SJSA1 (cell line): ENCODE measurements around the gene S100P. TPM values are rescaled to one million over a fixed set of nuclear protein-coding genes. Genes with fewer than 3 reads are reported as not detected.

Experiments used
- DNase-seq, 2 experiments: peaks; one replicate each; pipeline ENCODE4 v3.0.0-alpha.2; 2015 to 2020; ENCODE audit warnings: low spot score in 2 of 2, low read depth in 1 of 2
- H3K27ac ChIP-seq: fragments of 250-450 bp; sonication (Bioruptor Pico); 2 replicates; pipeline ENCODE4 v1.5.1; 2020; ENCODE audit warnings: mild to moderate bottlenecking, moderate library complexity
- H3K27me3 ChIP-seq: fragments of 250-450 bp; sonication (Bioruptor Pico); replicated peaks from 2 replicates; pipeline ENCODE4 v1.5.1; 2020; ENCODE audit warnings: mild to moderate bottlenecking, moderate library complexity
- H3K36me3 ChIP-seq: fragments of 250-450 bp; sonication (Bioruptor Pico); 2 replicates; pipeline ENCODE4 v1.5.1; 2020; ENCODE audit warnings: mild to moderate bottlenecking
- H3K4me1 ChIP-seq: fragments of 250-450 bp; sonication (Bioruptor Pico); replicated peaks from 2 replicates; pipeline ENCODE4 v1.6.1; 2021; ENCODE audit warnings: mild to moderate bottlenecking
- H3K4me3 ChIP-seq: fragments of 250-450 bp; sonication (Bioruptor Pico); 2 replicates; pipeline ENCODE4 v1.5.1; 2020; ENCODE audit warnings: mild to moderate bottlenecking
- H3K9me3 ChIP-seq: fragments of 250-450 bp; sonication (Bioruptor Pico); replicated peaks from 2 replicates; pipeline ENCODE4 v1.5.1; 2020; ENCODE audit warnings: mild to moderate bottlenecking
- total RNA-seq: library from RNA; depleted of rRNA; stranded (reverse); fragments of >200 nt; shearing (Covaris generic); gene quantifications from 2 replicates; pipeline ENCODE4 v1.2.3, GENCODE V29; 2014

S100P gene
- total RNA-seq, 1 experiment from 2014 or later: not detected

GRCh38 chr4:6697131-6697530 lies 3.5 kb downstream of the S100P start:
- Histone ChIP-seq H3K4me3 (no peak overlapping the region), H3K9me3 (no peaks in the 10 kb centered on the region), H3K27ac (no peak overlapping the region), H3K27me3 (no peaks in the 10 kb centered on the region), H3K36me3 (no peaks in the 10 kb centered on the region), H3K4me1 (peaks cover 10% of the 10 kb centered on the region)
- no peak for DNase-seq

- peaks cover 15% of the 10 kb centered on the region for H3K4me1 ChIP-seq
- H3K4me3 ChIP-seq: no peak overlapping the region
- no peaks in the 10 kb centered on the region for H3K36me3 ChIP-seq
- DNase-seq: no peak
- H3K27ac ChIP-seq: no peak overlapping the region
- H3K27me3 ChIP-seq: no peaks in the 10 kb centered on the region
- no peaks in the 10 kb centered on the region for H3K9me3 ChIP-seq
These were observed 5.7 kb downstream of the S100P start for GRCh38 chr4:6699388-6699787.

DNA sequence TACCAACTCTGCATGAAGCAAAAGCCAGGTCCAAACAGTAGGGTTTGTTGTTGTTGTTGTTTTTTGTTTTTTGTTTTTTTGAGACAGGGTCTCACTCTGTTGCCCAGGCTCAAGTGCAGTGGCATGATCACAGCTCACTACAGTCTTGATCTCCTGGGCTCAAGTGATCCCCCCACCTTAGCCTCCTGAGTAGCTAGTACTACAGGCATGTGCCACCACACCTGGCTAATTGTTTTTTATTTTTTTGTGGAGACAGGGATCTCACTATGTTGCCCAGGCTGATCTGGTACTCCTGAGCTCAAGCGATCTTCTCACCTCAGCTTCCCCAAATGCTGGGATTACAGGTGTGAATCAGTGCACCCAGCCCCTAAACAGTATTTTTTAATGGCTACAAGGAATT lies 6.2 kb downstream of the S100P start:
- Histone ChIP-seq H3K36me3 (no peaks in the 10 kb centered on the region), H3K27me3 (no peaks in the 10 kb centered on the region), H3K4me3 (no peak overlapping the region), H3K27ac (no peak overlapping the region), H3K4me1 (peaks cover 15% of the 10 kb centered on the region), H3K9me3 (no peaks in the 10 kb centered on the region)
- no peak for DNase-seq

- DNase-seq: no peak
- Histone ChIP-seq H3K4me1 (peaks cover 5% of the 10 kb centered on the region; the same call in 1 of the 2 replicates), H3K9me3 (no peaks in the 10 kb centered on the region), H3K36me3 (peaks cover 3% of the 10 kb centered on the region; the same call in 1 of the 2 replicates), H3K27ac (no peak overlapping the region), H3K4me3 (no peak overlapping the region), H3K27me3 (no peaks in the 10 kb centered on the region)
These were observed 7.7 kb downstream of the S100P start for GRCh38 chr4:6701371-6701770.

GRCh38 chr4:6702761-6703160 lies 9.1 kb downstream of the S100P start:
- H3K27ac ChIP-seq: no peak overlapping the region
- no peak for DNase-seq
- H3K4me1 ChIP-seq: peaks cover 5% of the 10 kb centered on the region; the same call in 1 of the 2 replicates
- H3K4me3 ChIP-seq: no peak overlapping the region
- H3K36me3 ChIP-seq: peaks cover 8% of the 10 kb centered on the region
- no peaks in the 10 kb centered on the region for H3K9me3 ChIP-seq
- H3K27me3 ChIP-seq: no peaks in the 10 kb centered on the region

DNA sequence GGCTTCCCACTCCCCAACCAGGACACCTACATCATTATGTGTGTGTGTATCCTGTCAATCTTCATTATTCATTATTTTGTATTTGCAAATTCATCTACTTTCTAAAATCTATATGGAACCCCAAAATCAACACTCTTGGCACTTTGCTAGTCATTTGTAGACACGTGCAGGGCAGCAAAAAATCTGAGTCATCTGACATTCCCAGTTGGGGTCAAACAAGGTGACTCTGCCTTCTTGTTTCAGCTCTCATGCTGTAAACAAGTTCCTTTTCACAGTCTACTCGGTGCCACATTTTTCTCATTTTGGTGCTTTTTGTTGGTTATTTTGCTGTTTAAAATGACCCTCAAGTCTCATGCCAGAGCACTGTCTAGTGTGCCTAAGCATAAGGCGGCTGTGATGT lies 10.1 kb downstream of the S100P start:
- peaks cover 14% of the 10 kb centered on the region for H3K4me1 ChIP-seq
- no peak for DNase-seq
- no peaks in the 10 kb centered on the region for H3K9me3 ChIP-seq
- peaks cover 11% of the 10 kb centered on the region for H3K36me3 ChIP-seq
- no peak overlapping the region for H3K27ac ChIP-seq
- H3K4me3 ChIP-seq: no peak overlapping the region
- no peaks in the 10 kb centered on the region for H3K27me3 ChIP-seq

- no peak for DNase-seq
- no peak overlapping the region for H3K27ac ChIP-seq
- peaks cover 17% of the 10 kb centered on the region for H3K4me1 ChIP-seq
- peaks cover 11% of the 10 kb centered on the region for H3K36me3 ChIP-seq
- H3K27me3 ChIP-seq: no peaks in the 10 kb centered on the region
- H3K9me3 ChIP-seq: no peaks in the 10 kb centered on the region
- no peak overlapping the region for H3K4me3 ChIP-seq
These were observed 12.0 kb downstream of the S100P start for GRCh38 chr4:6705646-6706045.

- Histone ChIP-seq H3K4me1 (peaks cover 17% of the 10 kb centered on the region), H3K36me3 (peaks cover 11% of the 10 kb centered on the region), H3K27ac (no peak overlapping the region)
These were observed 12.5 kb downstream of the S100P start for GRCh38 chr4:6706173-6706572.

GRCh38 chr4:6709230-6710114 lies 15.8 kb downstream of the S100P start, which contains the start of gene MRFAP1L1:
TSS of gene MRFAP1L1 (minus strand) at chr4:6709865. CDS start at chr4:6709629, 236 bp downstream.
- Histone ChIP-seq H3K4me3 (peak within 1 kb of the TSS; percentile 57), H3K9me3 (no peaks in the 10 kb centered on the region), H3K4me1 (peaks cover 11% of the 10 kb centered on the region), H3K27ac (no peak within 1 kb of the TSS), H3K36me3 (peaks cover 11% of the 10 kb centered on the region), H3K27me3 (no peaks in the 10 kb centered on the region)
- DNase-seq: peak; percentile 85 to 87

More at GRCh38 chr4:6706173-6706572, 12.5 kb downstream of the S100P start:
- no peaks in the 10 kb centered on the region for H3K9me3 ChIP-seq
- H3K4me3 ChIP-seq: no peak overlapping the region
- no peak for DNase-seq
- no peaks in the 10 kb centered on the region for H3K27me3 ChIP-seq

- H3K4me3 ChIP-seq: peak overlapping the region; percentile 57
- H3K27ac ChIP-seq: no peak overlapping the region
- H3K9me3 ChIP-seq: no peaks in the 10 kb centered on the region
- H3K4me1 ChIP-seq: peaks cover 11% of the 10 kb centered on the region
- DNase-seq: no peak
- H3K27me3 ChIP-seq: no peaks in the 10 kb centered on the region
- peaks cover 11% of the 10 kb centered on the region for H3K36me3 ChIP-seq
These were observed 16.6 kb downstream of the S100P start for GRCh38 chr4:6710282-6710681.

DNA sequence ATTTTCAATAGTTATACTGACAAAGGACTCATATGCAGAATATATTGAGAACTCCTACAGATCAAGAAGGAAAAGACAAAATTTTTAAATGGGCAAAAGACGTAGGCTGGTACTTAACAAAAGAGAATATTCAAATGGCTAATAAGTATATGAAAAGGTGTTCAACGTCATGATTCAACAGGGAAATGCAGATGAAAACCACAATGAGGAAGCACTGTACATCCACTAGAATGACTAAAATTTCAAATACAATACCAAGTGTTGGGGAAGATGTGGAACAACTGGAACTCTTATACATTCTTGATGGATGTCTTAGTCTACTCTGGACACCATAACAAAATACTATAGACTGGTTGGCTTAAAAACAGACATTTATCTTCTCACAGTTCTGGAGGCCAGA lies 17.3 kb downstream of the S100P start:
- Histone ChIP-seq H3K4me1 (peaks cover 11% of the 10 kb centered on the region), H3K36me3 (peaks cover 11% of the 10 kb centered on the region), H3K27ac (no peak overlapping the region), H3K4me3 (no peak overlapping the region), H3K27me3 (no peaks in the 10 kb centered on the region), H3K9me3 (no peaks in the 10 kb centered on the region)
- DNase-seq: no peak

DNA sequence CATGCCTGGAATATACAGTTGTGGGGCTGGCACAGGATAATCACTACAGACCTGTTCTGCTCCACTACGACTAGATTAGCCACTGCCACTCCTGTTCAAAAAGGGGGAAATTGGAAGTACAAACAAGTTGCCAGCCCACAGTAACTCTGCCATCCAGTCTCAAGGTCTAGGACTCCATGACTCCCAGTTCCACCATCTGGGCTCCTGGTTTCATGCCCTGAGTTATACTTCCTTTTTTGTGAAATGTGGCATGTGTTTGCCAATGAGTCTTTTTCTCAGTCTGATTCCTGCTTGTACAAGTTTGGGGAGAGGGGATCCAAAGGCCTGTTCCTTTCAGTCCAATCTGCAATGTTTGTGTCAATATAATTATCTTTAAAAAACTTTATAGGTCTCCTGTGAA lies 21.3 kb downstream of the S100P start:
- peaks cover 12% of the 10 kb centered on the region; the same call in 1 of the 2 replicates for H3K36me3 ChIP-seq
- no peaks in the 10 kb centered on the region for H3K27me3 ChIP-seq
- no peak overlapping the region for H3K4me3 ChIP-seq
- H3K27ac ChIP-seq: no peak overlapping the region
- 0 out of 2 replicates have a peak, but pooled peaks cover 3% of the 10 kb centered on the region for H3K4me1 ChIP-seq
- H3K9me3 ChIP-seq: no peaks in the 10 kb centered on the region
- DNase-seq: no peak

GRCh38 chr4:6715704-6716017 lies 22.0 kb downstream of the S100P start:
- no peaks in the 10 kb centered on the region for H3K9me3 ChIP-seq
- DNase-seq: no peak
- H3K36me3 ChIP-seq: peaks cover 12% of the 10 kb centered on the region; the same call in 1 of the 2 replicates
- H3K27me3 ChIP-seq: no peaks in the 10 kb centered on the region
- peak overlapping the region; percentile 92 for H3K4me3 ChIP-seq
- no peaks in the 10 kb centered on the region for H3K4me1 ChIP-seq
- H3K27ac ChIP-seq: no peak overlapping the region
